Stimulated activated CD8-positive, alpha-beta memory T cell treated with anti-CD3 and anti-CD28 coated beads, Interleukin-15, amount 100 ng/mL, for 24 hours (primary cell): Measurements from ENCODE around the gene PDHB.

Source experiments
- DNase-seq: peaks from one replicate; pipeline ENCODE4 v3.0.0-alpha.2; 2020; ENCODE audit warnings: low read depth

PDHB gene

DNA sequence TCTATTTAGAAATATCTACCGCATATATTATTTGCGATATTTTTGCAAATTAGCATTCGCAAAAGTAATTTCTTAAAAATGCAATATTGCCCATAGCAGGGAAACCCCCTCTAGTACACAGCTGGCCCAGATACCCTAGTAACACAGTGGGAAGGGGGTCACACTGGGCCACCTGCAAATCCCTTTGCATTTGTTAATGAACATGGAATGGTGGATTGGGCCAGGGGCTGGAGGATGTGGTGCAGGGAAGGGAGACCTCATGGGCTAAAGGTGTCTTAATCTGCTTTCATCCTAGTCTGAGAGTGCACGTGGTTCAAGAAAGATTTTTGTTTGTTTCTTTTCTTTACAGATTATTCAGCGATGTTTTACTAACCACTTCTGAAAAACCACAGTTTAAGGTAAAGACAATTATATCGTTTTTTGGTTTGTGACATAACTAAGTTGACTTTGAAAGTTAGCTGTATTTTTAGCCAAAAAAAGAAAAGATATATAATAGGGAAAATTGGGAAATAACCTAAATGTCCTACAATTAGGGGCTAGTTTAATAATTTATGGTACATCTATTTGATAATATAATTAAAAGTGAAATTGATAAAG lies 30.0 kb downstream of the PDHB start:
- no peak for DNase-seq

DNA sequence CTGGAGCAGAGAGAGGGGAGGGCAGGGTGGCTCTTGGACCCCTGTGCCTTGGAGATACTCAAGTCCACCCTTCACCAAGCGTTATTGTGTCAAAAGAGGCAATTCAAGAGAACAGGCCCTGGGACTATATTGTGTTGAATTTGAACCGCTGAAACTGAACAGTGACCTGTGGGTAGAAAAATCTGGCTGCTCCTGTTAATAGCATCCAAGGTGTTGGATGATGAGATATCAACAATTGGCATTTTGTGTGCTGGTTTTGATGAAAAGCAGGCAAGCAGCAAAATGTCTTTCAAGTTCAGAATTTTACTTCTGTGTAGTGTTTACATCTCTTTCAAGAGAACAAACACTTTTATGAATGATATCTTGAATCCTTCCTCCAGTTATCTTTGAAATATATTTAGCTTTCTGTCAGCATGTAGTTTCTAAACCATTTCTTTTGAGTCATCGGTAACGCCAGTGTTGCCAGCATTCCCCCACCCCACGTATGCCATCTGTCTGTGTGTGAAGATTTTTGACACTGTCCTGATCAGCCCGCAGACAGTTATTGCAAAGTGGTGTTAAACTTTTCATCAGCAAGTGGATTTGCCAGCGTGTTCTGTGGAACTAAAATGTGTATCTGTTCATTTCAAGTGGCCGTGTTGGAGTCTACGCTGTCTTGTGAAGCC lies 34.8 kb downstream of the PDHB start:
- no peak for DNase-seq

DNA sequence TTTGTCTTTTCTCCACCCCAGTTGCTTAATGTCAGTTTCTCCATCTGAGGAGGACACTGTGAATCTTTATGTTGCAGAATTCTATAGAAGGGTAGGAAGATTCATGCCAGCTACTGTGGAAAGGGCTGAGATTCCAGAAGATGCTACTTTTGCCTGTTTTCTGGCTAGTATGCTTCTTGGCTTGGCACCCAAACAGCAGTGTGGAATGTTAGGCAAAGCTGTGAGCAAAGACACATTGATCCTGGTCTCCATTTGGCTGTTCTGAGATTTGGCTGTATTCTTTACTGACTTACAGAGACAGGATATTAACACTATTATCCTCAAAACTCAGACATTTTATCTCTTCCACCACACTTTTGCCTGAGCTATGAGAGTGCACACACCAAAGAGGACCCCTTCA lies 39.3 kb downstream of the PDHB start:
- DNase-seq = no peak

DNA sequence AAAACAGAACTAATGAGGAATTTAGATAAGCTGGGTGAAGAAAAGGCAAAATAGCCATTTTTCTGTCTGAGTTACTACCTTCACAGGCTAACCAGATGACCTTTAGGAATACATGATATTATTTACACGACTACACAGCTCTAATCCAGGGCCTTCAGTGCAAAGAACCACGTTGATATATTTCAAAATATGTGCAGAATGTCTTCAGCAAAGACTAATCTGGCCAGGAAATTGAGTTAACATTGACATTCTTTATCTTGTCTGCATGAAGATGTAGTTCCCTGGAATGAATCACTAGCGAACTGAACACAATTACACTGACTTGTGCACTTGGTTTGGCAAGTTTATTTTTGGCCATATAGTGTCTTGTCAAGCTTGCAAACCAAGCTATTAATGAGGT lies 41.5 kb downstream of the PDHB start:
- no peak for DNase-seq

DNA sequence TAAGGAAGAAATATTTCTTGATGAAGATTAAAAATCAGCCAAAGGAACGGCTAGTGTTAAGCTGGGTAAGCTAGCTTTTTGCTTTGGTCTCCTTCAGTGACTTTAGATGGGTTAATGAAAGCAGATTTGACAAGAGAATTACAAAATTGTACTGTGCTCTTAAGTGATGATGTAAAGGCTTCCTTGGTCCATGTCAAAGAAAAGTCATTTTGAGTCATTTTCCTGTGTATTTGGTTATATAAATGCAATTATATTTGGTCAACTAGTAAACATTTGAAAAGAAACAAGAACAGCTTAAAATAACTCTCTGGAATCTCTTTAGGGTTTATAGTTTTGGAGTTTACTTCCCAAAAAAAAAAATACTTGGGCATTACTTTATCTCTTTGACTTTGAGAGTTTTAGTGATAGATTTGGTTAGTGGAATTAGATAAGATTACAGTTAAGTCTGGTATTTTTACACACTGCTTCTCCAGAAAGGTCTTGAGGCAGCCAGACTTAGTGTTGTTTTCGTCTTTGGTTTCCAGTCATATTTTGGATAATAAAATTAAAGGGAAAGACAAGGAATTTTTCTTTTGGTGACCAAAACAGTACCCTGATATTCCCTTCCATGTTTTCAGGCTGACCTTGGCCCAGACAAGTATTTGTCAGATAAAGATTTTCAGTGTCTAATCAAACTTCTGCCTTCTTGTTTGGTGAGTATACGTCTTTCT lies 42.3 kb downstream of the PDHB start:
- DNase-seq = no peak

DNA sequence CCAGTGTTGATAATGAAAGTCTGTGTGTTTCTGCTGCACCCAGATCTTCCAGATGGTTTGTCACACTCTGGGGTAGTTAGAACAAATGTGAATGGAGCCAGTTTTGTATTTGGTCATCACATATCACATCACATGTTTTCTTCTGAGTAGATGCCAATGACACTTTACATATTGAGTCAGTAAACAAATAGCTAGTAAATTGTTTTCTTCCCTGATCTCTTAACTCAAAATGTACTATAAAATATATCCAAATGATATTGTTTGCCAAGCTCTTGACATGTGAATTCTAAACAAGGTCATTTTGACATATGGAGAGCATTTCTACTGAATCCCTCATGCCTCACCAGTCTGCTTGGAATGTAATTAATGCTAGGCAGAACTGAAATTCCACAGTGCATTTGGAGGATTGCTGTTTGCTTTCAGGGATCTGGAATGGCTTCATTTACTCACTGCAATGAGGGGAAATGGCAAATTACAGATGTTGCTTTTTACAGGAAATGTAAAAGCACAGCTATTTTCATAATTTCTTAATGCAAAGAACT lies 45.0 kb downstream of the PDHB start:
- DNase-seq = no peak

DNA sequence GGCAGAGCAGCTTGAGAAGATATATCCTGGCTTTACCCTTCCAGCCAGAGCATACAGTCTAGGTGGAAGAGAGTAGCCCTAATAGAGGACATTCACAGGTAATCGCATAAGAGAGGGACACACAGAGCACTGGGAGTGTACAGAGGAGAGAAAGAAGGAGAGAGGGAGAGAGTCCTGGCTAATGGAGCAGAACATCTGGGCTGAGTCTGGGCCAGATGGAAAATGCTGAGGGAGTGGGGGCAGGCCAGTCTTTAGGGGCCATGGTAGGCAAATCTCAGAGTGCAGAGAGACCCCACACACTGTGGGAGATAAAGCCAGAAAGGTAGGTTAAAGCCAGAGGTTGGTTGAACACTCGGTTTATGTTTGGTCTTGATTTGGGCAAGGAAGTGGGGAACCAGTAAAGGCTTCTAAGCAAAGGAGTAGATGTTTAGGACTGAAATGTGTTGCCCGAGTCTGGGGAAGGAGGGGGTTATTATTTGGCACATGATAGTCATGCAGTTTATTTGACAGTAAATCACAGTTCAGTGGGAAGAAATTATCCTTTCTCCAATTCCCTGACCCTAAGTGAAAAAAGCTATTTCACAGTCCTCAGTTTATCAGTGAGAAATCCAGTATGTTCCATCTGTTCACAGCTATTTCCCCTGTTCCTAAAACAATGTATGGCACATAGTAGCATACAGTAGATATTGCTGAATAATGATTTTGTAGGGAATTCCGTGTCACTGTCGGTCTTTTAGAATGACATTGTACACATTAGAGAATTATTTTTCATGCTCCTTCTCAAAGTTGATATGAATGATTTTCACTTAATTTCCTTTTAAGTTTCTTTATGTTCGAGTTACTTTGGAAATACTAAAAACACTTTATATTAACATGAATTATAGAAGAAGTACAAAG lies 45.7 kb downstream of the PDHB start:
- no peak for DNase-seq

DNA sequence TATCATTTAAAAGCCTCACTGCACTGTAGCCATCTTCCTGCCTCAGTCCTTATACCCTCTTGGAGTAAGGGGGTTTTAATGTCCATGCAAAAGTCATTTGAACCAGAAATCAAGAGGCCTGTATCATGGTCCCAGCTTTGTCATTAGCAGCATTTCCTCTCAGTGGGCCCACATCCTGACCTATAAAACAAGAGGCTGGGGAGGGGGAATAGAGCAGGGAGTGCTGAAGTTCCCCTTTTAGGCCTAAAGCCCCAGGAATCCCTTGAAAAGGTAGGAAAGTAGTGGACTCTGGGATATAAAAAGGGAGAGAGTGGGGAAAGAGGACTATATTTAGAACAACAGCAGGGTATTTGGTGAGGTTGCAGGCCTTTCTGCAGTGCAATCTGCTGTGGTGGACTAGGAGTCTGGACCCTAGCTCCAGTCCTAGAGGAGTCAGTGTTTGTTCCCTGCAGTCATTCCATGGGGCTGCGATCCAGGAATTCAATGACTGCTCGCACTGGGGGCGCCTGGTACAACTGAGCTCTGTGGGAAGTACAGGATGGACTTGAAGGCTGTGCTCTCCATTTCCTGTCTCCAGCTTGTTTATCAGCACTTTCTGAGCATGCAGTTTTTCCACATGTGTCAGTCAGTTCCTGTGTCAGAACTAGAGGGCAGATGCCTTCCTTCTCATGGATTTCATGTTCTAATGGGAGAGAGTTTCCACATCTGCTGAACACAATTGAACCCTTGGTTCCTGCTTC lies 46.8 kb downstream of the PDHB start:
- DNase-seq = no peak

DNA sequence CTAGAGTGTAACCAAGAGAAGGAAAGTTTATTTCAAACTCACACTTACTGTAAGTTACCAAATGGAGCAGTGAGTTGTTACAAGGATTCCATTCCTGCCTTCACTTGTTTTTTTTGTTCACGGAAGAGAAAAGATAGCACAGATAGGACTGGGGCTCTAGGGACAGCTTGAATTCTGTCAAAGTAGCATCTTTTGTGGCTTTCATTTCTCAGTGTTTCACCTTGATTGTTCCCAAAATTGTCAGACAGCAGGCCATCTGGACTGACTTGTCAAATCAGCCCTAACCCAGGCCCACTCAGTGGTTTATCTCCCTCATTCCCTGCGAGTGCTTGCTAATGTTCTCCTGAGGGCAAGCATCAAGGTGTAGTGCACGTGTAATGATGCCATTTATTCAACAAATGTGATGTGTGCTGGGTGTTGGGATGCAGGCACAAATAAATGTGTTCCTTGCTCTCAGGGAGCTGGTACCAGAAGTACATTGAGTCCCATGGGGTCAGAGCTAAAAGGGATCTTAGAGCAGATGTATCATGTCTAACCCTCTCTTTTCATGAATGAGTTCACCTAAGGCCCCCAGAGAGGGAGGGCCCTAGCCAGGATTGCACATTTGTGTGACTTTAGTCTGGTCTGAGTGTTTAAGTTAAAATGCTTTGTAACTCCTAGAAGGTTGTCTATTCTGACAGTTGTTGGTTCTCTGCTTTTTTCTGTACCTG lies 49.1 kb downstream of the PDHB start:
- DNase-seq = no peak

DNA sequence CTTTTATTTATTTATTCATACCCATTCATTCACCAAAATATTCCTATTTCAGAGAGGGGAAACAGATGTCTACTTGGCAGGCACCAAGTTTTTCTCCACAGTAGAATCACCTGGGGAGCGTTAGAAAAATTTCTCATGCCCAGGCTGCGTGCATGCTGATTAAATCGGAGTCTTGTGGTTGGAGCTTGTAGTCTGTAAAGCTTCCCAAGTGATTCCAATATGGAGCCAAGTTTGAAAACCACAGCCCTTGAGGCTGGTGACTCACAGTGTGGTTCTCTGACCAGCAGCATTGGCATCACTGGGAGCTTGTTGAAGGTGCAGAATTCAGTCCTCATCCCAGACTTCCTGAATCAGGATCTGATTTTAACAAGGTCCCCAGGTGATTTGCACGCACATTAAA lies 49.7 kb downstream of the PDHB start:
- no peak for DNase-seq

DNA sequence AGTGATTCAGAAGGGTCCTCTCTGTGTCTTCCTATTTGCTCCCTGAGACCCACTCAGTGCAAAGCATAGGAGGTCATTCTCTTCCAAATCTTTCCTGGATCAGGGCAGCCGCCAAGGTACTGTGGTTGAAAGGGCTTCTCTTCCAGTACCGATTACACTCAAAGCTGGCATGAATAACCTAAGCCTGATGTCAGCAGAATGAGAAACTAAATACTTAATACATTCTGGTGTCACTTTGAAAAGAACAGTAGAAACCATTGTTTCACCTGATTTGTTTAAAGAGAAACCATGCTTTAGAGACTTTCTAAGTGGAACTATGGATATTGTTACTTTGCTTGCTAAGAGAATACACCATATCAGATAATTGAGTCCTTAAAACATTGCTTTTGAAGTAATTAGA lies 50.2 kb downstream of the PDHB start:
- DNase-seq = no peak

DNA sequence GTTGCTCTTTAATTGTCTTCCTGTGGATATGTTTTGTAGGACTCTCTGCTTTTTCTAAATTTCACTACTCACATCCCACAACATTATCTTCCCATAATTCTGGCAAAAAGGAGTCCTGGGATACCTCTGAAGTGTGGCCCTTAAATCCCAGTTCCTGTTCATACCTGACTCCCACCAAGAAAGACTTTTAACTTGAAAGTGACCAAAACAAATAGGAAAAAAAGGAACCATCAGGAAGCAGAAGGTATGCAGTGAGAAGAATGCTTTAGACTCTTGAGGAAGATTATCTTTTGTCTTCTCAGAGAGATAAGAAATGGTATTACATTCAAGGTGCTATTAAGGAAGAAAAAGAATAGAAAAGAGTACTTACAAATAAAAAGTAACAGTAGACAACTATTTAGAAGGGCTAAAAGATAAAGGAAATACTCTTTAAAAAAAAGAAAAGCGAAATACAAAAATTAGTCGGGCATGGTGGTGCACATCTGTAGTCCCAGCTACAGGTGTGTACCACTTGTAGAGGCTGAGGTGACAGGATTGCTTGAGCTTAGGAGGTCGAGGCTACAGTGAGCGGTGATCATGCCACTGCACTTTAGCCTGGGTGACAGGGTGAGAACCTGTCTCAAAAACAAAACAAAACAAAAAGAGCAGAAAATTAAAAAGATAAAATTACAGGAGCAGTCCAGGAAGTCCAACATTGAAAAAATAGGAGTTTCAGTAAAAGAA lies 54.1 kb downstream of the PDHB start:
- no peak for DNase-seq

DNA sequence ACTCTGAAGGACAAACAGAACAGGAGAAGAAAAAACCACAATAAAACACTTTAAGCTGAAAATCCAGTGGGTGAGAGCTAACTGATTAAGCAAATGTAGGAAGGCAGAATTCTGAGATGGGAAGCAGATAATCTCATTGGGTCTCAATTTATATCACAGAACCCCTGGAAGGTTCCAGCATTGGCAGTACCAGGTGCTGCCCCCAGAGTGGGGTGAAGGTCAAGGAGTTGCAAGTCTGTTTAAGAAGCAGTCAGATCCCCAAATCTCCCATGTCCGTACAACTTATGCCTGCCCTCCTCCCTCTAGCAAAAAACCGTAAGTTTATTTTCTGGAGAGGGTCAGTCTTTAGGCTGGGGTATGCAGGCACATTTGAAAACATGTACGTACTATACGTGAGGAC lies 55.9 kb downstream of the PDHB start:
- no peak for DNase-seq
